Measurements from ENCODE around the gene MTX2.

The MTX2 gene

GRCh38 chr2:176268976-176269318 is 295 bp upstream of the MTX2 start:
- Histone ChIP-seq H3K36me3 (ENCODE audit: low read length) (peaks cover 6% of the 10 kb centered on the region; the same call in 1 of the 2 replicates), H4K20me1 (ENCODE audit: low read depth, low read length) (0 out of 2 replicates have a peak, but pooled peaks cover 8% of the 10 kb centered on the region), H2AFZ (ENCODE audit: low read depth, low read length, severe bottlenecking) (peak overlapping the region; percentile 94), H3K9me2 (replicated peaks; ENCODE audit: insufficient read depth, low read length) (no peaks in the 10 kb centered on the region), H3K9me3 (ENCODE audit: insufficient read depth, low read length) (no peaks in the 10 kb centered on the region), H3K4me2 (ENCODE audit: low read depth, low read length, poor library complexity, severe bottlenecking) (peak overlapping the region; percentile 96), H3K79me2 (ENCODE audit: insufficient read depth, low read length) (peaks cover 37% of the 10 kb centered on the region), H3K4me3 (ENCODE audit: insufficient read depth, low read length, poor library complexity, severe bottlenecking) (peak overlapping the region; percentile 93), H3K27me3 (ENCODE audit: low read length) (no peaks in the 10 kb centered on the region), H3K9ac (ENCODE audit: low read length) (peak overlapping the region; percentile 72), H3K27ac (ENCODE audit: low read depth, low read length) (peak overlapping the region; percentile 88), H3F3A (ENCODE audit: insufficient read depth) (0 out of 2 replicates have a peak, but pooled peaks cover 5% of the 10 kb centered on the region)
- TF ChIP-seq EZH2phosphoT487 (conservative IDR thresholded peaks at IDR 0.05; ENCODE audit: low read length) = no peak
- no peak for TF ChIP-seq CTCF (IDR thresholded peaks at IDR 0.05; ENCODE audit: insufficient read depth, low read length, poor library complexity, severe bottlenecking)

GRCh38 chr2:176270100-176270750 is 983 bp downstream of the MTX2 start:
- Histone ChIP-seq H3F3A (ENCODE audit: insufficient read depth) (0 out of 2 replicates have a peak, but pooled peaks cover 5% of the 10 kb centered on the region), H3K79me2 (ENCODE audit: insufficient read depth, low read length) (peaks cover 50% of the 10 kb centered on the region), H3K27ac (ENCODE audit: low read depth, low read length) (peak overlapping the region; percentile 88), H3K4me3 (ENCODE audit: insufficient read depth, low read length, poor library complexity, severe bottlenecking) (peak overlapping the region; percentile 93), H4K20me1 (ENCODE audit: low read depth, low read length) (0 out of 2 replicates have a peak, but pooled peaks cover 8% of the 10 kb centered on the region), H3K9ac (ENCODE audit: low read length) (peak overlapping the region; percentile 72), H3K27me3 (ENCODE audit: low read length) (no peaks in the 10 kb centered on the region), H3K9me3 (ENCODE audit: insufficient read depth, low read length) (no peaks in the 10 kb centered on the region), H3K36me3 (ENCODE audit: low read length) (peaks cover 6% of the 10 kb centered on the region; the same call in 1 of the 2 replicates), H3K4me2 (ENCODE audit: low read depth, low read length, poor library complexity, severe bottlenecking) (peak overlapping the region; percentile 96), H2AFZ (ENCODE audit: low read depth, low read length, severe bottlenecking) (peak overlapping the region; percentile 94), H3K9me2 (replicated peaks; ENCODE audit: insufficient read depth, low read length) (no peaks in the 10 kb centered on the region)
- no peak for TF ChIP-seq EZH2phosphoT487 (conservative IDR thresholded peaks at IDR 0.05; ENCODE audit: low read length)
- TF ChIP-seq CTCF (IDR thresholded peaks at IDR 0.05; ENCODE audit: insufficient read depth, low read length, poor library complexity, severe bottlenecking) = no peak

GRCh38 chr2:176272870-176273459 is 3.7 kb downstream of the MTX2 start:
- no peak for TF ChIP-seq EZH2phosphoT487 (conservative IDR thresholded peaks at IDR 0.05; ENCODE audit: low read length)
- TF ChIP-seq CTCF (IDR thresholded peaks at IDR 0.05; ENCODE audit: insufficient read depth, low read length, poor library complexity, severe bottlenecking) = no peak
- H3K36me3 ChIP-seq (ENCODE audit: low read length) = peaks cover 6% of the 10 kb centered on the region; the same call in 1 of the 2 replicates
- H3K9me2 ChIP-seq (replicated peaks; ENCODE audit: insufficient read depth, low read length) = no peaks in the 10 kb centered on the region
- 0 out of 2 replicates have a peak, but pooled peaks cover 11% of the 10 kb centered on the region for H4K20me1 ChIP-seq (ENCODE audit: low read depth, low read length)
- H3K4me2 ChIP-seq (ENCODE audit: low read depth, low read length, poor library complexity, severe bottlenecking) = peak overlapping the region; percentile 3
- no peaks in the 10 kb centered on the region for H3K9me3 ChIP-seq (ENCODE audit: insufficient read depth, low read length)
- no peak overlapping the region for H3K4me3 ChIP-seq (ENCODE audit: insufficient read depth, low read length, poor library complexity, severe bottlenecking)
- 0 out of 2 replicates have a peak, but pooled peaks cover 5% of the 10 kb centered on the region for H3F3A ChIP-seq (ENCODE audit: insufficient read depth)
- H2AFZ ChIP-seq (ENCODE audit: low read depth, low read length, severe bottlenecking) = no peak overlapping the region
- no peaks in the 10 kb centered on the region for H3K27me3 ChIP-seq (ENCODE audit: low read length)
- no peak overlapping the region for H3K9ac ChIP-seq (ENCODE audit: low read length)
- no peak overlapping the region for H3K27ac ChIP-seq (ENCODE audit: low read depth, low read length)
- peaks cover 67% of the 10 kb centered on the region for H3K79me2 ChIP-seq (ENCODE audit: insufficient read depth, low read length)
